Cerebellar cortex (tissue), 1 donor: ENCODE measurements around the gene CDH13.

Experiments
- DNase-seq: peaks from one replicate; pipeline ENCODE4 v3.0.0-alpha.2; 2015; ENCODE audit warnings: low spot score

Gene CDH13

GRCh38 chr16:82792693-82793092 is 165.9 kb downstream of the CDH13 start:
- no peak for DNase-seq

DNA sequence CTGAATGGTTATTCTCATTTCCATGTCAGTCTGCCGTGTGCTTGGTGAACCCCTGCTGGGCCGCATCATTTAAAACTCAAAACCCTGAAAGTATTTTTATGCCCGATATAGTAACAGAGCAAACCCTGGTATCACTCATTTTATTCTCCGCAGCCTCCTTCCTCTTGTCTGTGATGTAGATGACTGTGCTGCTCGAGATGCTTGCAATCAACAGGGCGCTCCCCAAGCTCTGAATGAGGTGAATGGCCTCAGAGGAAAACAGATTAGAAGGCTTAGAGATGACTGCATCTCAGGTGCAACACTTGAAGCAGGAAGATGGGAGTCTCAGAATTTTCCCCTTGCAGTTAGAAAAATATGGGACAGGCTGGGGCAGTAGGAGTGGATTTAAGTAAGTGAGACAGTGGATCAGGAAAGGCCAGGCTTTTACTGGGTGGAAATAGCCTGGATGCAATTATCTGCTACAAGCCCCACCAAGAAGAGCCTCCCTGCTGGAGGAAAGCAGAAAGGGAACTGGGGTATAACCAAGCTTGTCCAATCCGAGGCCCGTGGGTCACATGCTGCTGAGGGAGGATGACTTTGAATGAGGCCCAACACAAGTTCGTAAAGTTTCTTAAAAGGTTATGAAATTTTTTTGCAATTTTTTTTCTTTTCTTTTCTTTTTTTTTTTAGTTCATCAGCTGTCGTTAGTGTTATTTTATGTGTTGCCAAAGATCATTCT is 166.9 kb downstream of the CDH13 start:
- no peak for DNase-seq

DNA sequence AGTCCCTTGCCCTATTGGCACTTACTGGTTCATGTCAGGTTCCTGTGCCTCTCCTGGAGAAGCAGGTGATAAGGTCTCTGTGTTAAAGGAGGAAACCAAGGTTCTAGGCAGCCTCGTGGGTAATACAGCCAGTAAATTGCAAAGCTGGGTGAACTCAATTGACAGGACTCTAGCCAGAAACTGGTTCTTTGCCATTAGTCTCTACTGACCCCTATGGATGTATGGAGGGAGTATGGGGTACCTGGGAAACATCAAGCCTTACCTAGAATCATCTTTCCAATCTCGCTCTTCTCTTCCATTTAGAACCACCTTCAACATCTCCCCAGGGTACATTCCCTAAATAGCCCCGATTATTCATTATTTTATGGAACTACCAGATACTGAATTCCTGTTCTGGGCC is 169.3 kb downstream of the CDH13 start:
- DNase-seq = no peak

DNA sequence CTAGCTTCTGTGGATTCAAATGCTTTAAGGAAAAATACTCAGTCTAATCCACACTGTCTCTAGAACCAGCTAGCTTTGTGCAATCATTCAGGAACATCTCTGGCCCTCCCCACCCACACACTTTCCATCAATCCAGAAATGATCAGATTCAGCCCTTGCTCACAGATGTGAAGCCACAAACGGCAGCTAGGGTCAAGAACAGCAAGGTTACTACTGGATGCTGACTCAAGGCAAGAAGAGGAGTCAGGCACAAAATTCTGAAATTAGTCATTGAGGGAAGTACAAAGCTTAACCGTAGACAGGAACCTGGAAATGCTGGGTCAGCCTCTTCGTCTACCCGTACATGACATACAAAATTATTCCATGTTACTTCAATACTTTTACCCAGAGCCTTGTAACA is 174.6 kb downstream of the CDH13 start:
- DNase-seq = no peak

GRCh38 chr16:82805866-82806265 is 179.1 kb downstream of the CDH13 start:
- no peak for DNase-seq

GRCh38 chr16:82807311-82807710 is 180.5 kb downstream of the CDH13 start:
- no peak for DNase-seq

DNA sequence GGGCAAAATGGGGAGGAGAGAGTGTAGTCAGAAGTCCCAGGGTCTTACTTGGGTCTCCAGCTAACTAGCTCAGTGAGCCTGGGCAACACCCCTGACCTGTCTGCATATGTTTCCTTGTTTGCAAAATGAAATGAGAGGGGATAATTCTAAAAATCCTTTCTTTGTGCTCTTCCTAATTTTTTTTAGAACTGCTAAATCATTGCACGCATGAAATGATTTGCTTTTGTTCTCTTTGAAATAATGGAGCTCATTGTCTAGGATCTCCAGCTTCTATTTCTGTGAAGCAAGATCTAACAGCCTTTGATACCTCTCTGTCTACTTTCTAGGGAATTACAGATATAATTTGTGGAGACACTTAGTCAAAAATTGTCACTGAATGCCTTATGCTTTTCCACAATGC is 181.3 kb downstream of the CDH13 start:
- no peak for DNase-seq

- DNase-seq = no peak
These were observed 183.3 kb downstream of the CDH13 start for GRCh38 chr16:82810077-82810476.

- no peak for DNase-seq
These were observed 187.3 kb downstream of the CDH13 start for GRCh38 chr16:82814059-82814458.

- DNase-seq = no peak
These were observed 192.5 kb downstream of the CDH13 start for GRCh38 chr16:82819286-82819685.

DNA sequence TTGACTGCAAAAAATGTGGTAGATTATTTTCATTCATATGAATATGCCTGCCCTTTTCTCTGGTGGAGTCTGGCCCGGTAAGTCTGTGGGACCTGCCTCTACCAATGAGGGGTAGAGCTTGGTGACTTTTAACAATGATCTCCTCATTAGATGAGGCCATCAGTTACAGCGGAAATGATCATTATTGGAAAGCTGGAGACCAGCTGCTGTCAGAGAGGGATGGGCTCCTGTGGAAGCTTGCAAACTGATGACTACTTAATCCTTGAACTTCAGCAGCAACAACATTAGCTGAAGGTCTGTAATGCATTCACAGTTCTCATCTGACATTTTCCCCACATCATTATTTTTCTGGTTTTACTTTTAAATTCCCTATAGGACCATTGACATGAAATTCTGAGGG is 194.1 kb downstream of the CDH13 start:
- no peak for DNase-seq

DNA sequence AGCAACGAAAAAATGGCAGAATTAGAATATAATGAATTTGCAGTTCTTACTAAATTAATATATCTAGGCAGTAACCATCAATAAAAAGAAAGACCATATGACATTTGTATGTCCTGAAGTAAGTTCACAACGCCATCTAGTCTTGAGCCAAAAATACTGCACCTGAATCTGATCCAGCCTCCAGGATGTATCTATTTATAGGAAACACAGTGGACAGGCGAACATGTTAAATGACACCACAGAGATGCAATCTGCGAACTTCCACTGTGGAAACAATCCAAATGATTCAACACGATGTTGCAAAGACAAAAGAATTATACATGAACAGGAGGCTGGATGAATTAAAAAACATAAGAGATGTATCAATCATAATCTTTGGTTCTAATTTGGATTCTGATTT is 197.6 kb downstream of the CDH13 start:
- no peak for DNase-seq

DNA sequence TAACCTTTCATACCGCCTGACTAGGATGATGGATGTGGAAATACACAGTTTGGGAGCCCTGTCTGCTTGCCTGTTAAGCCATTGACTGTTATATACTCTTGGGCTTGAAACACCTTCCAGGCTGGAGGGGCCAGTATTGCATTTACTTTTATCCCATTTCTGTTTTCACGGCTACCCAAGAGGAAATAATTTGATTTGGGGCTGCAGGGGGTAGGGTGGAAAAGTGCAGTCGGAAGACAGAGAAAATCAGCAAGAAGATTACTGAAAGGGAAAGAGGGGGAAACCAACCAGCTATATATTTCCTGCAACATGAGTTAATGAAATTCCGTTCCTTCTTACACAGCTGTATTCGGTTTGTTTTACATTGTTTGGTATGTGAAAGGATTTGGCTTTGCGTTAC is 202.5 kb downstream of the CDH13 start:
- DNase-seq = no peak

GRCh38 chr16:82830944-82831343 is 204.2 kb downstream of the CDH13 start:
- no peak for DNase-seq

- DNase-seq = no peak
These were observed 206.1 kb downstream of the CDH13 start for GRCh38 chr16:82832821-82833220.

DNA sequence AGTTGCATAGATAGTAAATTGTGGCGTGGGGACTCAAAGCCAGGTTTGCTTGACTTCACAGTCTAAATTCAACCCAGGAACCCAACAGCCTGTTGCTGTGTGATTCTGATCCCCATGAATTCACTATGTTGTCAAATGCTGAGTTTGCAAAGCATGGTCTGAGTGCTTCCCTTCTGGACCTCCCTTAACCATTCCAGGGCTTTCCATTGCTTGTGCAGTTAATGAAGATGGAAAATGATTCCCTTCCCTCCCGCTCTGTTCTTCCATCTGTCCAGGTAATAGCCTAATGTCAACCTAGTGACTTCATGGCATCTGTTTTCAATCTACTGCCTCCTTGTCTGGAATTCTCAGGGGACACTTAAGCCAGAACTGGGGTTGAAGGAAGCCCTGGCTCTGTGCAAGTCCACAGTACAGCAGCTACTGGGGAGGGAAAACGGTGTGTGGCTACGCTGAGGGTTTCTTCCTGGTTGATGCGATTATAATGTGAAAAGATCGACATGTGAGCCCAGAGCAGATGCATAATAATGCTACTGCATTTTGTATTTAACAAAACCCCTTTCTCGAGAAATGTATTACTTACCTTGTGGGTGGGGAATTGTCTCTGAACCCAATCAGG is 206.7 kb downstream of the CDH13 start:
- DNase-seq = no peak

GRCh38 chr16:82834151-82834815 is 207.5 kb downstream of the CDH13 start:
- DNase-seq = no peak

DNA sequence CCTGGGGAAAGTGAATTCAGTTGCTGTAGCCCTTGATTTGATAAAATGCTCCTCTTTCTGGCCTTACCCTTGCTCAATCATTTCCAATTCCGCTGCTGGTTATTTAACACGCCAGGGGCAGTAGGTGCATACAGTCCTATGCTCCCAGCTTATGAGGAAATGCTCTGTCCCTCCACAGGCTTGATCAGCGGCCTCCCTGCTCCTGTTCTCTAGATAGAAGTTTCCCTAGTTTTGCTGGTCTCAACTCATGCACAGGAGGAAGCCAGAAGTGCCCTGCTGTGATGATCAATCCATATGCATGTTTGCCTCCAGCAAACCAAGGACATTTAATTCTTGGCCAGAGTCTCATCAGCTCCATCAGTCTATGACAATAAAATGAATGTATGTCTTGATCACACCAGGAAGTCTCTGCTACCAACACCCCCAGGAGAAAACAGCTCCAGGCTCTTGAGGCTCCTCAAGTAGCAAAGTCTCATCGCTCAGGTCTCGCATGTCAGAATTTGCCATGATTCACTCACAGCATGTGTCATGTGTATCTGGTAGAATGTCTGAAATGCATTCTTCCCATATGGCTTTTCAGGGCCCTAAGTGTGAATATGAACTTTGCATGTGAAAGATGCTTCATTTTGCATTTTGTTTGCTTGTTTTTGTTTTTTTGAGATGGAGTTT is 208.9 kb downstream of the CDH13 start:
- DNase-seq = no peak

DNA sequence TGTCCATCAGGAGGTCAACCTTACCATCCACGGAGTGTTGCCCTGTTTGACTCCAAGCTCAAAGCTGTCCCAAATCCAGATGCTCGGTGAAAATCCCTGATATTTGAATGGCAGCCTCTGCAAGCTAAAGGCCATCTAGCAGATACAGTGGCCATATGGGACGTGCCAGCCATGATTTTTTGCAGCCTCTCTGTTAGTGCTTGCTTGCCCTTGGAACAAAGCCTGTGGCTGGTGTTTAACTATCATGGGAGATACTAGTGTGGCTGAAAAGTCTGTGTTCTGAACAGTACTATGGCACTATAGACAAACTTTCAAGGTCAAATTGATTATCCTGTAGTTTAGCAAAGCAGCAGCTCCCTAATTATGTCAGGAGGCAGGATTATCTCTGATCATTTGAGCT is 214.3 kb downstream of the CDH13 start:
- no peak for DNase-seq

DNA sequence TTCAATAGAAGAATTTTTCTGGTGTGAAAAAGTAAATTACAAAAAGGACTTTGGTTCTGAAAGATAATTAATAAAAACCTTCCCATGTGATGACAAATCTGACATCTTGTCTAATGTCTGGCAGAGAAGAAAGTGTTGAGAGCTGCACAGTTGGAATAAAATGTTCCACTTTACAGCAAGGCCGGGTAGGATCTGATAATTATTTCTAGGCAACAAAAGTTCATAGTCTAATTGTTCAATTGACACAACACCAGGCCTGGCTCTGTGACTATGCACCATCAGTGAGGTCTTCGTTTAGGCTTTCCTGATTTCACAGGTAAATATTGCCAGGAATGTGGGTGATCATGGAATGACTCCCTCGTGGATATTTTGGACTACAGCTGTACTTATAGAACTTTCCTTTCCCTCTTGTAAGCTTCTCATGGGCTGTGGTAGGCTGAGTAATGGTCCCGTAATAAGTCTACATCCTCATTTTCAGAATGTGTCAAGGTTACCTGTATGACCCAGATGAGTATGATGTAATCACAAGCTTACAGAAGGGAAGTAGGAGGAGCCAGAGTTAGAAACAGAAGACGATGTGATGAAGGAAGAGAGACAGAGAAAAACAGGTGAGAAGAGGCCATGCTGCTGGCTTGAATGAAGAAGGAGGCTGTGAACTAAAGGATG is 217.0 kb downstream of the CDH13 start:
- DNase-seq = no peak

GRCh38 chr16:82845116-82845515 is 218.3 kb downstream of the CDH13 start:
- no peak for DNase-seq

DNA sequence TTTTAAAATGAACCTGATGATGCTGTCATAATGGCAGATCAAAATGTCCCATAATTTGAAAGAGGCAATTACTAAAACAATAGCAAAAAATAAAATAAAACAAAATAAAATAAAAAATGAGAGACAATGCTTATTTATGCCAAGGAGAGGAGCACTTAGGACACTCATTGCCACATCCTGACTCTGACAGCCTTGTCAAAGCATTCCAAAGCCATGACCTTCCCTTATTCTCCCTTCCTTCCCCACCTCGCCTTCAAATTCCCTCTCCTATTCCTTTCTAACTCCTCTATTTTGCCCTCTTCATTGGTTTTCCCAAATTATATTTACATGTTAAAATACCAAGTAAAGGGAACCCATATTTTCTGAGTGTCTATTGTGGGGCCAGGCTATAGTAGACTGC is 220.0 kb downstream of the CDH13 start:
- no peak for DNase-seq
